PC-9 (cell line): ENCODE results near the gene LTBP4.

Experiments used
- CTCF ChIP-seq: fragments of 200-600 bp; sonication (generic); conservative IDR thresholded peaks from 2 replicates; pipeline ENCODE4 v1.6.1; 2017; ENCODE audit warnings: mixed run types, antibody characterized with exemption, mild to moderate bottlenecking, moderate library complexity
- EZH2 ChIP-seq: fragments of 200-600 bp; sonication (generic); IDR thresholded peaks from 2 replicates; pipeline ENCODE4 v1.8.0; 2017; ENCODE audit warnings: antibody characterized with exemption, low read depth

DNA sequence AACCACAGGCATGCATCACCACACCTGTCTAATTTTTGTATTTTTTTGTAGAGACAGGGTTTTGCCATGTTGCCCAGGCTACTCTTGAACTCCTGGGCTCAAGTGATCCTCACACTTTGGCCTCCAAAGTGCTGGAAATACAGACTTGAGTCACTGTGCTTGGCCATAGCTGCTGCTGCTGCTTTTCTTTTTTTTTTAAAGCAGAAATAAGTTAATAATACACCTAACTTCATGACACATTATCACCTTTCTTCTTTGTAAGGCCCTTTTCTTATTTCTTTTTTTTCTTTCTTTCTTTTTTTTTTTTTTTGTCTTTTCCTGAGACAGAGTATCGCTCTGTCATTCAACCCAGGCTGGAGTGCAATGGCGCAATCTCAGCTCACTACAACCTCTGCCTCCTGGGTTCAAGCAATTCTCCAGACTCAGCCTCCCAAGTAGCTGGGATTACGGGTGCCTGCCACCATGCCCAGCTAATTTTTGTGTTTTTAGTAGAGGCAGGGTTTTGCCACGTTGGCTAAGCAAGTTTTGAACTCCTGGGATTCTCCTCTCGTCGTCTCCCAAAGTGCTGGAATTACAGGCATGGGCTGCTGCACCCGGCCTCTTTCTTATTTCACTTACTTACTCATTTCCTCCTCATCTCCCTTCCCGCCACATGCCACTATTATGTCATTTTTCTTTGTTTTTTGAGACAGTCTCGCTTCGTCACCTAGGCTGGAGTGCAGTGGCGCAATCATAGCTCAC is 15.8 kb upstream of the LTBP4 start:
- TF ChIP-seq CTCF (no peak), EZH2 (no peak)
